ENCODE data around the gene RIMS4. TPM values are rescaled to one million over a fixed set of nuclear protein-coding genes. Genes with fewer than 3 reads are reported as not detected.
"Not testable (repeated sequence)": the region's sequence is repeated elsewhere in the genome, so short reads cannot be mapped to it uniquely, and the experiment has no call there.

The RIMS4 gene
- total RNA-seq, 2 experiments from 2014 or later = not detected

DNA sequence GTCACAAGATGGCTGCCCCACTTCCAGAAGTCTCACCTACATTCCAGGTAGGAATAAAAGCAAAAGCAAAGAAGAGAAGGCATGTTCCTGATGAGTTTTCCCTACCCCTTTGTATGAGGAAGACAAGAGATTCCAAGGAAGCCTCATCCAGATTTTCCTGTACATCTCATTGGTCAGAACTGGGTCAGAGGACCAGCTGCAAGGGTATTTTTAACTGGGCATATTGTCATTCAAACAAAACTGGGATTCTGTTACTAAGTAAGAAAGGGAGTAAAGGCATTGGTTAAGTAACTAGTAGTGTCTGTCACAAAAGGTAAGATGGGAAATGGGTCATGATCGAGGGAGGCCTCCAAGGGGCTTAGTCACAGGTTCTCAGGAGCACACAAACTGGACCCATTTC lies 28.2 kb upstream of the RIMS4 start:
- ATAC-seq (ENCODE audit: low read depth) = no peak
- Mint-ChIP-seq H3K27ac (no peak overlapping the region), H3K36me3 (no peaks in the 10 kb centered on the region), H3K9me3 (no peaks in the 10 kb centered on the region), H3K27me3 (peaks cover 7% of the 10 kb centered on the region), H3K4me3 (no peak overlapping the region), H3K4me1 (no peaks in the 10 kb centered on the region)
- POLR2A ChIA-PET = no interaction called here
- no peak for DNase-seq

DNA sequence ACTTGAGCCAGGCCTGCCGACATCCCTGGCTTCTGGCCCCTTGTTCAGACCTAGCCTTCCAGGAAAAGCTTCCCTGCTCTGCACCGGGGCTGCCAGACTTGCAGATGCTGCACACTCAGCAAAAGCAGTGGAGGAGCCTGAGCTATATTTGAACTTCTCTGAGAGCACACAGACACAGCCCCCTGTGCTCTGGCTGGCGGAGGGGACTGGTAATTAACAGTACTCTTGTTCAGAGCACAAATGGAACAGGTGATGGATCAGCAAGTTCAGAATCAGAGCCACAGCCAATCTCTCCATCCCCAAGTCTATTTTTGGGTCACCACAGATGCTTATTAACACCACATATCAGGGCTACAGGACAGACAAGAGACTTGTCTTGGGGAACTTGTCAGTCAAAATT lies 27.6 kb upstream of the RIMS4 start:
- Mint-ChIP-seq H3K4me1 (no peaks in the 10 kb centered on the region), H3K27ac (no peak overlapping the region), H3K4me3 (no peak overlapping the region), H3K36me3 (no peaks in the 10 kb centered on the region), H3K9me3 (no peaks in the 10 kb centered on the region), H3K27me3 (peaks cover 7% of the 10 kb centered on the region)
- POLR2A ChIA-PET = no interaction called here
- ATAC-seq (ENCODE audit: low read depth) = no peak
- no peak for DNase-seq

DNA sequence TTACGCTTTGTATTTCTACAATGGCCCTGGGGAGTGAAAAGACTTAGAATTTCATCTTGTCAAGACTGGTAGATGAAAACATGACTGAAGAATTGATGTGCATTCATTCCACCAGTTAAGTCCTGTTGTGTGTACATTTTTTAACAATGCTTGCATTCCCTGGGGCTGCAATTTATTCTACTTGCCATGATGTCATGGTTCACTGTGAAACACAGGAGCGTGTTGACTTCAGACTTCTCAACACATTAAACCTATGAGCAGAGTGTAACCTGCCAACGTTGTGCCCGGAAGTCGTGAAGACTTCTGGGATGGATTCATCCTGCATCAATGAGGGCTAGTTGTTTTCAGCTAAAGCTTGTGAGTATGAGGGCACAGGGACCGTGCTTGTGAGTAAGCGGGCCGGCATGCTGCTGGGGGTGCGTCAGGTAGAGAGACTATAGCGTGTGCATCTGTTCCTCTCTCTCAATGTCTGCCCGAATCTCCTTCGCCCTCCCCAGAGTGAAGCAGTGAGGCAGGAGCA lies 26.3 kb upstream of the RIMS4 start:
- Mint-ChIP-seq H3K4me1 (no peaks in the 10 kb centered on the region), H3K27ac (no peak overlapping the region), H3K4me3 (no peak overlapping the region), H3K27me3 (peaks cover 10% of the 10 kb centered on the region), H3K36me3 (no peaks in the 10 kb centered on the region), H3K9me3 (no peaks in the 10 kb centered on the region)
- DNase-seq (no peak), ATAC-seq (ENCODE audit: low read depth) (no peak)
- POLR2A ChIA-PET = no interaction called here

DNA sequence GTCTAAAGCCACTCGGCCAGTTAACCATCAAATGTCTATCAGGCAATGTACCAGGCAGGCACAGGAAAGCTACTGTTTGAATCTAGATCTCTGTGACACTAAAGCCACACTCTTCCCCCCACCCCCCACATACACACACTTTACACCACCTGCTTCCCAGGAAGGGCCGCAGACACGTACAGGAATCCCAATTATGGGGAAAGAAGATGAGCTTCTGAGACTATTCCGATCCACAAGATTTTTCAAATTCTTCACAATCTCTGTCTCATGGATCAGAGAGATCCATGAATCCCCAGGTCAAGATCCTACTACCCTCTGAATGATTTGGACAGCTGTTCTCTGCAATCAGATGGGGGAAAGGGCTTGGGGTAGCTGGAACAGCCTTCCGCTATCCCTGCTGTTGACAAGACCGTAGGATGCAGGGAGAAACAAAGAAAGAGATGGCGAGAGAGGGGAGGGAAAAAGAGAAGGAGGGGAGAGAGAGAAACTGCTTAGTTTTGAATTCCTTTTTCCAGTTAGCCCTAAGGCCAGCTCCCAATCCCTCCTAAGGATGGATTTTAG lies 25.4 kb upstream of the RIMS4 start:
- Mint-ChIP-seq H3K36me3 (no peaks in the 10 kb centered on the region), H3K4me1 (no peaks in the 10 kb centered on the region), H3K4me3 (no peak overlapping the region), H3K27ac (no peak overlapping the region), H3K27me3 (peaks cover 14% of the 10 kb centered on the region), H3K9me3 (no peaks in the 10 kb centered on the region)
- POLR2A ChIA-PET = no interaction called here
- DNase-seq (no peak), ATAC-seq (ENCODE audit: low read depth) (no peak)

DNA sequence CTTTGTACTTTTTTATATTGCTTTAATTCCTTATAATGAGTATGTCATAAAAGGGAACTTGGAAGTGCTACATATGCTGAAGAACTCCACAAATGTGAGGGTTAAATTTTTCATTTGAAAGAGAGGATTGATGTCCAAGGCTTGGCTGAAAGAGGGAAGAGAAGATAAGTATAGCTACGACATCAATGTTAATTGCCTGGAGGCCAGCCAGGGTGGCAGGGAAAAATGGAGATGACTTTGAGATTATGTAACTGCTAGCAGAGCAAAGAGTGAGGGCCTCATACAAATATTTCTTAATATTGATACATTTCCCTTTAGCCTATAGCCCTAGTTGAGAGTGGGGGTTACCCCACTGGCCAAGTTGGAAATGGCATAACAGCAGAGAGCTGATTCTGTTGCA lies 24.8 kb upstream of the RIMS4 start:
- no peak overlapping the region for H3K4me3 Mint-ChIP-seq
- H3K9me3 Mint-ChIP-seq = no peaks in the 10 kb centered on the region
- ATAC-seq (ENCODE audit: low read depth) = no peak
- POLR2A ChIA-PET = no interaction called here
- H3K36me3 Mint-ChIP-seq = no peaks in the 10 kb centered on the region
- no peak overlapping the region for H3K27ac Mint-ChIP-seq
- DNase-seq = no peak
- H3K4me1 Mint-ChIP-seq = no peaks in the 10 kb centered on the region
- H3K27me3 Mint-ChIP-seq = peaks cover 14% of the 10 kb centered on the region

DNA sequence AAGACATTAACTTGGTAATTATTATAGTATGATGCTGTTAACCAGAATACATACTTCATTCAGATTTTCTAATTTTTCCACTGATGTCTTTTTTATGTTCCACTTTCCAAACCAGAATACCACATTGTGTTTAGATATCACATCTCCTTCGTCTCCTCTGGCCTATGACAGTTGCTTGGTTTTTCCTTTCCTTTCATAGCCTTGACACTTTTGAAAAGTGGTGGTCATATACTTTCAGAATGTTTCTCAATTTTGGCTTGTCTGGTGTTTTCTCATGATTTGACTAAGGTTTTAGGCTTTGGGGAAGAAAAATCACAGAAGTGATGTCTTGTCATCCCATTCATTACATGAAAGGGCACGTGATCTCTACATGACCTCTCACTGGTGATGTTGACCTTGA lies 24.3 kb upstream of the RIMS4 start:
- Mint-ChIP-seq H3K27ac (no peak overlapping the region), H3K4me3 (no peak overlapping the region), H3K4me1 (no peaks in the 10 kb centered on the region), H3K36me3 (no peaks in the 10 kb centered on the region), H3K27me3 (peaks cover 14% of the 10 kb centered on the region), H3K9me3 (no peaks in the 10 kb centered on the region)
- ATAC-seq (ENCODE audit: low read depth) (no peak), DNase-seq (no peak)
- POLR2A ChIA-PET = no interaction called here

DNA sequence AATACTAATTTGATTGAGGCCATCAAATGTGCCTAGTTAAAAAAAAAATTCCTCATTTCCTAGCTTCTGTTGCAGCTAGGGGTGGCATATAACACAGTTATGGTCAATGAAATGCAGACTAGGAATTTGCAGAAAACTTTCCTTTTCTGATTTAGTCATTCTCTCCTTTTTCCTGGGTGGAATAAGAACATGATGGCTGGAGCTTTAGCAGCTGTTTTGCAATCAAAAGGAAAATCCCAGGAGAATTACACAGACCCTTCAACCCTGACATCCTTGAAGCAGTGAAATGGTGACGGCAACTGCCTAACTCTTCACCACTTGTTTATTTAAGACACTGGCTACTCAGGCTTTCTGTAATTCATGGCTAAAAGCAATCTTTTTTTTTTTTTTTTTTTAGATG lies 23.1 kb upstream of the RIMS4 start:
- Mint-ChIP-seq H3K27me3 (peaks cover 22% of the 10 kb centered on the region), H3K4me3 (no peak overlapping the region), H3K9me3 (no peaks in the 10 kb centered on the region), H3K27ac (no peak overlapping the region), H3K4me1 (no peaks in the 10 kb centered on the region), H3K36me3 (no peaks in the 10 kb centered on the region)
- ATAC-seq (ENCODE audit: low read depth) (no peak), DNase-seq (no peak)
- POLR2A ChIA-PET = no interaction called here

DNA sequence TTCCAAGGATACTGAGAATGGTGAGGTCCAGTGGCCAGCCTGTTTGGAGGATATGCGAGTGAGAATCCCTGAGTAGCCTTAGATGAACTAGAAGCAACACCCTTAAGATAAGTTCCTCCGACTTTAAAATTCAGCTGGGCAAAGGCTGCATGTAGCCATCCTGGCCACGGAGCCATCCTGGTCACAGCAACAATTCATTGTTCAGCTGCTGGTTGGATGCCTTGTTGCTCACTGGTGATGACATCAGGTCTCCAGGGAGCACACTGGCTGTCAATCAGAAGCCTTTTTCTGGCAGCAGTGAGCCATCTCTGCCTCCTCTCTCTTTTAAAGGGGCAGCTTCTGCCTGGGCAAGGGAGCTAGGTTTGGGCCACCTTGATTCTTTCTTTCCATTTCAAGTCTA lies 22.4 kb upstream of the RIMS4 start:
- Mint-ChIP-seq H3K9me3 (no peaks in the 10 kb centered on the region), H3K27me3 (peaks cover 29% of the 10 kb centered on the region), H3K36me3 (no peaks in the 10 kb centered on the region), H3K4me1 (no peaks in the 10 kb centered on the region), H3K27ac (no peak overlapping the region), H3K4me3 (no peak overlapping the region)
- POLR2A ChIA-PET = no interaction called here
- no peak for DNase-seq
- no peak for ATAC-seq (ENCODE audit: low read depth)

DNA sequence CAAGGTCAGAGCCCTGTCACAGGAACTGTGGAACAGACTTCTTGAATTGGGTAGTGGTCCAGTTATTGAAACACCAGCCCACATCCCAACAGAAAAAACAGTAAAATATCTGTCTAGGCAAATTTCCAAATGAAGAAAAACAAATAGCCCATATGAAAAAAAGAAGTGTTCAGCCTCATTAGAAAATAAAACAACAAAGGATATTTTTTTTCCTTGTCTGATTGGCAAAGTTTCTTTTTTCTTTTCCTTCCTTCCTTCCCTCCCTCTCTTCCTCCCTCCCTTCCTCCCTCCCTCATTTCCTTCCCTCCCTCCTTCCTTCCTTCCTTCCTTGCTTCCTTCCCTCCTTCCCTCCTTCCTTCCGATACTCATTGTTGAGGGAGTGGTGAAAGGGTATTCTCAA lies 20.6 kb upstream of the RIMS4 start:
- H3K36me3 Mint-ChIP-seq = no peaks in the 10 kb centered on the region
- no peak overlapping the region for H3K27ac Mint-ChIP-seq
- H3K27me3 Mint-ChIP-seq = peaks cover 34% of the 10 kb centered on the region
- POLR2A ChIA-PET = no interaction called here
- H3K4me1 Mint-ChIP-seq = no peaks in the 10 kb centered on the region
- no peak overlapping the region for H3K4me3 Mint-ChIP-seq
- no peaks in the 10 kb centered on the region for H3K9me3 Mint-ChIP-seq
- no peak for ATAC-seq (ENCODE audit: low read depth)
- no peak for DNase-seq

DNA sequence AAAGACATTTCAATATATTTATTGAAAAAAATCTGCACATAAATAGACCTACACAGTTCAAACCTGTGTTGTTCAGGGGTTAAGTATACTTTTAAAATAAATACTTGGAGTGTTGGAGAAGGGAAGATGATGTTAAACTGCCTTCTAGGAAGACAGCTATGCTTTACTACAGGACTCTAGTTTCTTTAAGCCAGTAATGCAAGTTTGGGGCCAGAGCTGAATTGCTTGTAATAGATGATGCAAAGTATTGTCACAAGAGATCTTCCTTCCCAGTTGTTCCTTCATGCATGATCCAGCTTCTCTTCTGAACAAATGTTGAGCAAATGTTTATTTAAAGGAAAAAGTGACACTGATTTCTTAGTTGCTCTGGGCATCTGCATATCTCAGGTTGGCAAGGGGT lies 20.2 kb upstream of the RIMS4 start:
- no peak overlapping the region for H3K4me3 Mint-ChIP-seq
- no peak overlapping the region for H3K27ac Mint-ChIP-seq
- no peaks in the 10 kb centered on the region for H3K4me1 Mint-ChIP-seq
- POLR2A ChIA-PET = no interaction called here
- no peak for ATAC-seq (ENCODE audit: low read depth)
- H3K36me3 Mint-ChIP-seq = no peaks in the 10 kb centered on the region
- H3K9me3 Mint-ChIP-seq = no peaks in the 10 kb centered on the region
- no peak for DNase-seq
- H3K27me3 Mint-ChIP-seq = peaks cover 37% of the 10 kb centered on the region

DNA sequence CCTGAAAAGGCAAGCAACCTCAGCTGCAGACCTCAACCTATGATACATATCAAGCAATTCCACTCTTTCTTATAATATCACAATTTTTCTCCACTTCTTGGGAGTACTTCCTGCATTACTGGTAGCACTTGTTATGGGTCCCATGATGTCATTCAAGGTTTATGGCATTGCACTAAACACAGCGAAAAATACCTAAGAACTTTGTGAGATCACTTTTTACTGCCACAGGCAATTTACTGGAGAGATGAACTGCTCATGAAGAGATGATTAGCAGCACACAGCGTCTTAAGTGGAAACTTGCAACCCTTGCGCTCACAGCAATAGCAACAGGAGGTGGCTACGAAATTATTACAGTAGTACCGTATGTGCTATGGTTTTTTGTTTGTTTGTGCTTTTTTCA lies 19.3 kb upstream of the RIMS4 start:
- POLR2A ChIA-PET = no interaction called here
- no peak for ATAC-seq (ENCODE audit: low read depth)
- Mint-ChIP-seq H3K4me3 (no peak overlapping the region), H3K27me3 (peaks cover 39% of the 10 kb centered on the region), H3K27ac (no peak overlapping the region), H3K4me1 (no peaks in the 10 kb centered on the region), H3K9me3 (no peaks in the 10 kb centered on the region), H3K36me3 (no peaks in the 10 kb centered on the region)
- no peak for DNase-seq

DNA sequence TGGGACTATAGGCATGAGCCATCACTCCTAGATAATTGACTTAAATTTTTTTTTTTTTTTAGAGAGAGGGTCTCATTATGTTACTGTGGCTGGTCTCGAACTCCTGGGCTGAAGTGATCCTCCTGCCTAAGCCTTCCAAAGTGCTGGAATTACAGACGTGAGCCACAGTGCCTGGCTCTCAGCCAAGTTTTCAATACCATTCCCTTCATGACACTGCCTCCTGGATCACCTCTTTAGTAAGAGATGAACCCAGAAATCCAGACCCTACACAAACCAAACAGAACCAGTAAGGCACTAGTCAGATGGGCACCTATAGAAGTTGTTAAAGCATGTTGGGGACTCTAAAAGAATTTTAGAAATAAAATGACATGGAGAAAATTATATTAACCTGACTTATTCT lies 18.3 kb upstream of the RIMS4 start:
- POLR2A ChIA-PET = no interaction called here
- no peaks in the 10 kb centered on the region for H3K4me1 Mint-ChIP-seq
- no peak for ATAC-seq (ENCODE audit: low read depth)
- H3K27me3 Mint-ChIP-seq = peaks cover 36% of the 10 kb centered on the region
- H3K27ac Mint-ChIP-seq = no peak overlapping the region
- H3K36me3 Mint-ChIP-seq = no peaks in the 10 kb centered on the region
- H3K9me3 Mint-ChIP-seq = no peaks in the 10 kb centered on the region
- DNase-seq = no peak
- H3K4me3 Mint-ChIP-seq = no peak overlapping the region

DNA sequence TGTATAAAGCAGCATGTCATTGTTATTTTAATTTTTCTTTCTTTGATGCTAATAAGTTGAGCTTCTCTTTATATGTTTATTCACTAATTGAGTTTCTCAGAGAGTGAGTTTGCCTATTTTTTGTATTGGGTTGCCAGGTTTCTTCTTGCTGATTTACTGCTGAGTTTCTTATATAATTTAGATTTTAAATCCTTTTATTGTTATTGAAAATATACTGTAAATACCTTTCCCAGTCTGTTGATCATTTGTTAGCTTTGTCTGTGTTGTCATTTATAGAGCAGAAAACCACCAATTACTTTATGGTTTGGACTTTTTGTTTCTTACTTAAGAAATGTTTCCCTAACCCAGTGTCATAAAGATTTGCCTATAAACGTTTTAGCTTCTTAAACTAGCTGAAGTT lies 17.1 kb upstream of the RIMS4 start:
- Mint-ChIP-seq H3K4me3 (no peak overlapping the region), H3K36me3 (no peaks in the 10 kb centered on the region), H3K27me3 (peaks cover 35% of the 10 kb centered on the region), H3K9me3 (no peaks in the 10 kb centered on the region), H3K4me1 (no peaks in the 10 kb centered on the region), H3K27ac (no peak overlapping the region)
- DNase-seq = no peak
- ATAC-seq (ENCODE audit: low read depth) = no peak
- POLR2A ChIA-PET = no interaction called here

DNA sequence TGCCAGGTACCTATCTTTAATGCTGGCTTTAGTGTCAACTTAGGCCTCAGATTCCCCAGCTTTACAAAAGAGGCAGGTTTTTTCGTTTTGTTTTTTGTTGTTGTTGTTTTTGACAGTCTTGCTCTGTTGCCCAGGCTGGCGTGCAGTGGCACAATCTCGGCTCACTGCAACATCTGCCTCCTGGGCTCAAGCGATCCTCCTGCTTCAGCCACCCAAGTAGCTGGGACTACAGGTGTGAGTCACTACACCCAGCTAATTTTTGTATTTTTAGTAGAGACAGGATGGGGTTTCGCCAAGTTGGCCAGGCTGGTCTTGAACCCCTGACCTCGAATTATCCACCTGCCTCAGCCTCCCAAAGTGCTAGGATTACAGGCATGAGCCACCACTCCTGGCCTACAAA lies 11.2 kb upstream of the RIMS4 start:
- H3K4me3 Mint-ChIP-seq; ATAC-seq (ENCODE audit: low read depth); DNase-seq; H3K27me3 Mint-ChIP-seq; H3K4me1 Mint-ChIP-seq; H3K36me3 Mint-ChIP-seq; POLR2A ChIA-PET; H3K27ac Mint-ChIP-seq; H3K9me3 Mint-ChIP-seq: not testable (repeated sequence)

DNA sequence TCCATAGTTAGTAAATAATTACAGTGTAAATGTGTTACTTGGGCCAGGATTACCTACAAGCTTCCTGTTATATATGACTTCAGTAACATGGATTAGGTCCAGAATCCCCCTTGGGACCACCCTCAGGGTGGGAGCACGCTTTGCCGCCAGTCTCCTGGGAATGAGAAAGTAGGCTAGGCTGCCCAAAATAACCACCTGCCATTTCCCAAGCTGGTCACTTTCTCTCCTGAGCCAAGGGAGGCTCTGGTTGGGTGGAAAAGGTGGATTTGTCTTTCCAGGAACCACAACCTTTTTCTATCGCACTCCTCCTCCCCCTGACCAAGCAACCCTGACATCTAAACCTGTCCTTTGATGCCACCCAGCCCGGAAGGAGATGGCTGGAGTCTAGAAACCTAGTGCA lies 9.6 kb upstream of the RIMS4 start:
- Mint-ChIP-seq H3K36me3 (no peaks in the 10 kb centered on the region), H3K4me1 (no peaks in the 10 kb centered on the region), H3K9me3 (no peaks in the 10 kb centered on the region), H3K4me3 (no peak overlapping the region), H3K27me3 (peaks cover 5% of the 10 kb centered on the region), H3K27ac (no peak overlapping the region)
- ATAC-seq (ENCODE audit: low read depth) (no peak), DNase-seq (no peak)
- POLR2A ChIA-PET = no interaction called here

Data from activated naive CD8-positive, alpha-beta T cell treated with anti-CD3 and anti-CD28 coated beads, Interleukin-2, amount 10 ng/mL, durations not matched to agents 7 days and 5 days (primary cell).